Neural cell (in vitro differentiated cells): ENCODE results near the gene SP8. TPM values are rescaled to one million over a fixed set of nuclear protein-coding genes. Genes with fewer than 3 reads are reported as not detected.

Experiments used
- H2AFZ ChIP-seq: fragments of 200-600, 300-800 bp; sonication (generic), shearing (Covaris generic); 2 replicates; pipeline ENCODE4 v1.6.0; 2014; ENCODE audit warnings: low read depth, mild to moderate bottlenecking, antibody characterized with exemption, low read length, moderate library complexity
- H3F3A ChIP-seq: fragments of 200-600 bp; shearing (Covaris generic); 2 replicates; pipeline ENCODE4 v1.6.1; 2016; ENCODE audit warnings: mild to moderate bottlenecking, moderate library complexity, mixed read lengths, antibody characterized with exemption, low read length; ENCODE audit not compliant: insufficient read depth, poor library complexity, severe bottlenecking
- H3K27ac ChIP-seq: fragments of 200-600, 300-800 bp; sonication (generic), shearing (Covaris generic); 2 replicates; pipeline ENCODE4 v1.5.1; 2014; ENCODE audit warnings: mild to moderate bottlenecking, low read length, moderate library complexity
- H3K27me3 ChIP-seq: fragments of 300-800, 200-600 bp; sonication (generic), shearing (Covaris generic); 2 replicates; pipeline ENCODE4 v1.6.0; 2014; ENCODE audit warnings: mild to moderate bottlenecking, low read depth, low read length, moderate library complexity; ENCODE audit not compliant: insufficient read depth
- H3K36me3 ChIP-seq: fragments of 300-800, 200-600 bp; sonication (generic), shearing (Covaris generic); 2 replicates; pipeline ENCODE4 v1.5.1; 2014; ENCODE audit warnings: mild to moderate bottlenecking, antibody characterized with exemption, low read length, moderate library complexity; ENCODE audit not compliant: insufficient read depth
- H3K4me2 ChIP-seq: fragments of 300-800, 200-600 bp; sonication (generic), shearing (Covaris generic); 2 replicates; pipeline ENCODE4 v1.6.0; 2014; ENCODE audit warnings: mild to moderate bottlenecking, low read length
- H3K4me3 ChIP-seq: fragments of 300-800, 200-600 bp; sonication (generic), shearing (Covaris generic); 2 replicates; pipeline ENCODE4 v1.5.1; 2014; ENCODE audit warnings: mild to moderate bottlenecking, low read length, moderate library complexity
- H3K79me2 ChIP-seq: fragments of 200-600 bp; shearing (Covaris generic); replicated peaks from 2 replicates; pipeline ENCODE4 v1.6.0; 2014; ENCODE audit warnings: mild to moderate bottlenecking, low read length, moderate library complexity; ENCODE audit not compliant: insufficient read depth
- H3K9ac ChIP-seq: fragments of 300-800, 200-600 bp; sonication (generic), shearing (Covaris generic); 2 replicates; pipeline ENCODE4 v1.6.1; 2016; ENCODE audit warnings: mild to moderate bottlenecking, low read length, mixed read lengths
- H3K9me2 ChIP-seq: fragments of 200-600 bp; shearing (Covaris generic); 2 replicates; pipeline ENCODE4 v1.6.1; 2016; ENCODE audit warnings: mild to moderate bottlenecking, low read length, mixed read lengths; ENCODE audit not compliant: insufficient read depth
- H3K9me3 ChIP-seq: fragments of 200-600, 300-800 bp; sonication (generic), shearing (Covaris generic); 2 replicates; pipeline ENCODE4 v1.6.1; 2016; ENCODE audit warnings: mild to moderate bottlenecking, mixed run types, low read length, moderate library complexity, mixed read lengths
- H4K20me1 ChIP-seq: fragments of 200-600 bp; shearing (Covaris generic); 2 replicates; pipeline ENCODE4 v1.6.1; 2016; ENCODE audit warnings: mild to moderate bottlenecking, mixed run types; ENCODE audit not compliant: insufficient read depth
- CTCF ChIP-seq: fragments of 450-650 bp; IDR thresholded peaks from 2 replicates; pipeline ENCODE4 v1.5.1; 2014; ENCODE audit warnings: antibody characterized with exemption, mild to moderate bottlenecking, moderate library complexity; ENCODE audit not compliant: poor library complexity, severe bottlenecking
- EP300 ChIP-seq: fragments of 450-650 bp; conservative IDR thresholded peaks from 2 replicates; pipeline ENCODE4 v1.6.1; 2014; ENCODE audit warnings: antibody characterized with exemption, mild to moderate bottlenecking, moderate library complexity; ENCODE audit not compliant: poor library complexity, severe bottlenecking
- EZH2 ChIP-seq: fragments of 200-600, 300-800 bp; shearing (Covaris generic), sonication (generic); IDR thresholded peaks from 2 replicates; pipeline ENCODE4 v1.6.1; 2014; ENCODE audit warnings: antibody characterized with exemption, low read length, borderline replicate concordance, mild to moderate bottlenecking; ENCODE audit not compliant: insufficient read depth, poor library complexity, severe bottlenecking
- MXI1 ChIP-seq: fragments of 450-650 bp; conservative IDR thresholded peaks from 2 replicates; pipeline ENCODE4 v1.6.1; 2014; ENCODE audit warnings: antibody characterized with exemption, mild to moderate bottlenecking; ENCODE audit not compliant: poor library complexity, severe bottlenecking
- POLR2AphosphoS5 ChIP-seq: IDR thresholded peaks from 2 replicates; pipeline ENCODE4 v1.6.1; 2012
- RAD21 ChIP-seq: fragments of 450-650 bp; conservative IDR thresholded peaks from 2 replicates; pipeline ENCODE4 v1.6.1; 2014; ENCODE audit warnings: antibody characterized with exemption, mild to moderate bottlenecking, moderate library complexity
- REST ChIP-seq: IDR thresholded peaks from 2 replicates; pipeline ENCODE4 v1.6.1; 2012; ENCODE audit warnings: borderline replicate concordance
- SMC3 ChIP-seq: fragments of 450-650 bp; conservative IDR thresholded peaks from 2 replicates; pipeline ENCODE4 v1.6.1; 2014; ENCODE audit warnings: antibody characterized with exemption, mild to moderate bottlenecking, moderate library complexity; ENCODE audit not compliant: poor library complexity
- TAF1 ChIP-seq: IDR thresholded peaks from 2 replicates; pipeline ENCODE4 v1.6.1; 2012; ENCODE audit warnings: low read depth
- polyA plus RNA-seq: library from polyadenylated mRNA; depleted of rRNA; stranded (reverse); fragments of >200 nt; gene quantifications from 2 replicates; pipeline ENCODE4 v1.2.3, GENCODE V29; 2014

Gene SP8
- polyA plus RNA-seq, 1 donor from 2014 or later = 8.7 TPM

- no peaks in the 10 kb centered on the region for H3K9me3 ChIP-seq
- H3K4me2 ChIP-seq = no peak overlapping the region
- no peaks in the 10 kb centered on the region for H3K9me2 ChIP-seq
- H3K27ac ChIP-seq = no peak overlapping the region
- H3K4me3 ChIP-seq = no peak overlapping the region
- no peaks in the 10 kb centered on the region for H4K20me1 ChIP-seq
- TF ChIP-seq TAF1 = no peak
- TF ChIP-seq EZH2 = no peak
- no peaks in the 10 kb centered on the region for H3K36me3 ChIP-seq
- no peak overlapping the region for H3K9ac ChIP-seq
- no peaks in the 10 kb centered on the region for H3F3A ChIP-seq
- H2AFZ ChIP-seq = no peak overlapping the region
- no peaks in the 10 kb centered on the region for H3K27me3 ChIP-seq
- no peaks in the 10 kb centered on the region for H3K79me2 ChIP-seq
Observed at GRCh38 chr7:20828947-20829346, 42.3 kb upstream of the SP8 start.

- Histone ChIP-seq H3K4me3 (no peak overlapping the region), H3K27me3 (no peaks in the 10 kb centered on the region), H3K79me2 (no peaks in the 10 kb centered on the region), H3K4me2 (no peak overlapping the region), H3K9ac (no peak overlapping the region), H3K9me3 (no peaks in the 10 kb centered on the region), H3F3A (no peaks in the 10 kb centered on the region), H4K20me1 (no peaks in the 10 kb centered on the region), H3K27ac (no peak overlapping the region), H2AFZ (no peak overlapping the region), H3K36me3 (no peaks in the 10 kb centered on the region), H3K9me2 (no peaks in the 10 kb centered on the region)
- TF ChIP-seq CTCF (no peak), SMC3 (no peak), TAF1 (no peak), REST (no peak), POLR2AphosphoS5 (no peak), MXI1 (no peak), RAD21 (no peak), EZH2 (no peak), EP300 (no peak)
Observed at GRCh38 chr7:20827172-20827571, 40.5 kb upstream of the SP8 start.

GRCh38 chr7:20826243-20826642 is 39.6 kb upstream of the SP8 start:
- Histone ChIP-seq H3K36me3 (no peaks in the 10 kb centered on the region), H3K4me3 (no peak overlapping the region), H3K27ac (no peak overlapping the region), H3K79me2 (no peaks in the 10 kb centered on the region), H2AFZ (no peak overlapping the region), H3K9me3 (no peaks in the 10 kb centered on the region), H4K20me1 (no peaks in the 10 kb centered on the region), H3K4me2 (no peak overlapping the region), H3K27me3 (no peaks in the 10 kb centered on the region), H3K9me2 (no peaks in the 10 kb centered on the region), H3K9ac (no peak overlapping the region), H3F3A (no peaks in the 10 kb centered on the region)
- TF ChIP-seq TAF1 = no peak
- TF ChIP-seq REST = no peak
- TF ChIP-seq MXI1 = no peak
- TF ChIP-seq SMC3 = no peak
- TF ChIP-seq POLR2AphosphoS5 = no peak
- TF ChIP-seq RAD21 = no peak
- TF ChIP-seq EP300 = no peak
- TF ChIP-seq EZH2 = no peak
- no peak for TF ChIP-seq CTCF
